ENCODE measurements around the gene PRDM16. TPM values are rescaled to one million over a fixed set of nuclear protein-coding genes. Genes with fewer than 3 reads are reported as not detected.

PRDM16 gene
- total and polyA plus RNA-seq, 3 donors from 2014 or later: 2.1 to 5.6 (median 4.7) TPM

- no peak for DNase-seq
- H3K9me3 ChIP-seq: no peaks in the 10 kb centered on the region
- peaks cover 9% of the 10 kb centered on the region for H3K4me1 ChIP-seq
- no peak overlapping the region for H3K4me3 ChIP-seq
- no peak for TF ChIP-seq CTCF (IDR thresholded peaks at IDR 0.05)
- no peak for TF ChIP-seq POLR2A (IDR thresholded peaks at IDR 0.05)
- 92 to 93% methylated on average over 5 to 13 of the region's 13 CpGs for WGBS, 2 donors
- intact Hi-C loops (cut with DNase I; ENCODE audit: low total_unique reads): no loop called here
- H3K27ac ChIP-seq: no peak overlapping the region
- H3K36me3 ChIP-seq (ENCODE audit: low read depth, missing control alignments): no peaks in the 10 kb centered on the region
- no peaks in the 10 kb centered on the region for H3K27me3 ChIP-seq
Measured at GRCh38 chr1:3116560-3116959, 47.6 kb downstream of the PRDM16 start.

DNA sequence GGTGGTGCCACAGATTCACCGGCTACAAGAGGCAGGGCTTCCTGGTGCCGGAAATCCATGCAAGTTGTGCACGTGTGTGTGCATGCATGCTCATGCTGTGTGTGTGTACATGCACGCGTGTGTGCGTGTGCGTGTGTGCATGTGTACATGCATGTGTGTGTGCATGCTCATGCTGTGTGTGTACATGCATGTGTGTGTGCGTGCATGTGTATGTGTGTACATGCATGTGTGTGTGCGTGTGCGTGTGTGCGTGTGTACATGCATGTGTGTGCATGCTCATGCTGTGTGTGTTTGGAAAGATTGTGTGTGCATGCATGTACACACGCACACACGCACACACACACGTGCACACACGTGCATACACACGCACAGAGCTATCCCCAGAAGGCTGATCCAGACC lies 48.9 kb downstream of the PRDM16 start:
- H3K27ac ChIP-seq: no peak overlapping the region
- no peak overlapping the region for H3K4me3 ChIP-seq
- intact Hi-C loops (cut with DNase I; ENCODE audit: low total_unique reads): no loop called here
- TF ChIP-seq CTCF (IDR thresholded peaks at IDR 0.05) (no peak), POLR2A (IDR thresholded peaks at IDR 0.05) (no peak)
- H3K36me3 ChIP-seq (ENCODE audit: low read depth, missing control alignments): no peaks in the 10 kb centered on the region
- H3K9me3 ChIP-seq: no peaks in the 10 kb centered on the region
- H3K27me3 ChIP-seq: no peaks in the 10 kb centered on the region
- peaks cover 9% of the 10 kb centered on the region for H3K4me1 ChIP-seq
- no peak for DNase-seq
- WGBS, 2 donors: 79 to 90% methylated on average over 5 to 16 of the region's 16 CpGs

DNA sequence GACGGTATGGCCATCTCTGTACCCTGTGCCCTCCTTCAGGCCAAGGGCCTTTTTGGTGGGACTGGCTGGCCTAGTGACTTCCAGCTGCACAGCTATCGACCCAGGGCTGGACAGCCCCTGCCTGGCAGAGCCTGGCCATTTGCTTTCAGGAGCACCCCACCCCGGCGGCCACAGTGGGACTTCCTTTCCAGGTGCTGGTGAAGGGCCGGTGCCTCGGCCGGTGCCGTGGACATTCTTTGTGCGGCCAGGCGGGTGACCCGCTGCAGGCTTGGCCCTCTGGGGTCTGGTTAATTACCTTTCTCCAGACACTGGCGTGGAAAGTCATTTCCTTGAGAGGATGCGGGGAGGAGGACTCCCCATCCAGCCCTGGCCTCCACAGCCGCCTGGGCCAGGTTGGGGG lies 50.1 kb downstream of the PRDM16 start:
- Histone ChIP-seq H3K4me3 (no peak overlapping the region), H3K4me1 (peaks cover 4% of the 10 kb centered on the region), H3K9me3 (no peaks in the 10 kb centered on the region), H3K27ac (no peak overlapping the region), H3K36me3 (ENCODE audit: low read depth, missing control alignments) (no peaks in the 10 kb centered on the region), H3K27me3 (no peaks in the 10 kb centered on the region)
- no peak for DNase-seq
- no peak for TF ChIP-seq POLR2A (IDR thresholded peaks at IDR 0.05)
- no peak for TF ChIP-seq CTCF (IDR thresholded peaks at IDR 0.05)
- intact Hi-C loops (cut with DNase I; ENCODE audit: low total_unique reads): no loop called here
- WGBS, 2 donors: 91 to 100% methylated on average over 2 to 14 of the region's 14 CpGs

- no peak for DNase-seq
- no peak overlapping the region for H3K27ac ChIP-seq
- WGBS, 2 donors: 72 to 74% methylated on average over 8 to 10 of the region's 10 CpGs
Measured at GRCh38 chr1:3119725-3120124, 50.7 kb downstream of the PRDM16 start.

More at GRCh38 chr1:3119725-3120124, 50.7 kb downstream of the PRDM16 start:
- intact Hi-C loops (cut with DNase I; ENCODE audit: low total_unique reads): no loop called here
- no peaks in the 10 kb centered on the region for H3K9me3 ChIP-seq
- H3K27me3 ChIP-seq: no peaks in the 10 kb centered on the region
- H3K4me1 ChIP-seq: peaks cover 10% of the 10 kb centered on the region
- TF ChIP-seq POLR2A (IDR thresholded peaks at IDR 0.05) (no peak), CTCF (IDR thresholded peaks at IDR 0.05) (no peak)
- H3K36me3 ChIP-seq (ENCODE audit: low read depth, missing control alignments): no peaks in the 10 kb centered on the region
- no peak overlapping the region for H3K4me3 ChIP-seq

Data from testis (tissue), 3 donors.